Measurements from ENCODE around the gene NEMP2.

DNA sequence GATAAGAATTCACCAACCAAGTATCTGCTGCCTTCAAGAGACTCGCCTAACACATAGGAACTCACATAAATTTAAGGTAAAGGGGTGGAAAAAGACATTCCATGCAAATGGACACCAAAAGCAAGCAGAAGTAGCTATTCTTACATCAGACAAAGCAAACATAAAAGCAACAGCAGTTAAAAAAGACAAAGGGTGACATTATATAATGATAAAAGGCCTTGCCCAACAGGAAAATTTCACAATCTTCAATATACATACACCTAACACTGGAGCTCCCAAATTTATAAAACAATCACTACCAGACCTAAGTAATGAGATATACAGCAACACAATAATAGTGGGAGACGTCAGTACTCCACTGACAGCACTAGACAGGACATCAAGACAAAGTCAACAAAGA is 41.4 kb downstream of the NEMP2 start:
- TF ChIP-seq POLR2AphosphoS5 (IDR thresholded peaks at IDR 0.05; ENCODE audit: low read depth) = no peak
- TF ChIP-seq, protein P1, sequence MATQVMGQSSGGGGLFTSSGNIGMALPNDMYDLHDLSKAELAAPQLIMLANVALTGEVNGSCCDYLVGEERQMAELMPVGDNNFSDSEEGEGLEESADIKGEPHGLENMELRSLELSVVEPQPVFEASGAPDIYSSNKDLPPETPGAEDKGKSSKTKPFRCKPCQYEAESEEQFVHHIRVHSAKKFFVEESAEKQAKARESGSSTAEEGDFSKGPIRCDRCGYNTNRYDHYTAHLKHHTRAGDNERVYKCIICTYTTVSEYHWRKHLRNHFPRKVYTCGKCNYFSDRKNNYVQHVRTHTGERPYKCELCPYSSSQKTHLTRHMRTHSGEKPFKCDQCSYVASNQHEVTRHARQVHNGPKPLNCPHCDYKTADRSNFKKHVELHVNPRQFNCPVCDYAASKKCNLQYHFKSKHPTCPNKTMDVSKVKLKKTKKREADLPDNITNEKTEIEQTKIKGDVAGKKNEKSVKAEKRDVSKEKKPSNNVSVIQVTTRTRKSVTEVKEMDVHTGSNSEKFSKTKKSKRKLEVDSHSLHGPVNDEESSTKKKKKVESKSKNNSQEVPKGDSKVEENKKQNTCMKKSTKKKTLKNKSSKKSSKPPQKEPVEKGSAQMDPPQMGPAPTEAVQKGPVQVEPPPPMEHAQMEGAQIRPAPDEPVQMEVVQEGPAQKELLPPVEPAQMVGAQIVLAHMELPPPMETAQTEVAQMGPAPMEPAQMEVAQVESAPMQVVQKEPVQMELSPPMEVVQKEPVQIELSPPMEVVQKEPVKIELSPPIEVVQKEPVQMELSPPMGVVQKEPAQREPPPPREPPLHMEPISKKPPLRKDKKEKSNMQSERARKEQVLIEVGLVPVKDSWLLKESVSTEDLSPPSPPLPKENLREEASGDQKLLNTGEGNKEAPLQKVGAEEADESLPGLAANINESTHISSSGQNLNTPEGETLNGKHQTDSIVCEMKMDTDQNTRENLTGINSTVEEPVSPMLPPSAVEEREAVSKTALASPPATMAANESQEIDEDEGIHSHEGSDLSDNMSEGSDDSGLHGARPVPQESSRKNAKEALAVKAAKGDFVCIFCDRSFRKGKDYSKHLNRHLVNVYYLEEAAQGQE (IDR thresholded peaks at IDR 0.05; ENCODE audit: insufficient replicate concordance, low read depth) = no peak
- TF ChIP-seq, protein P2, sequence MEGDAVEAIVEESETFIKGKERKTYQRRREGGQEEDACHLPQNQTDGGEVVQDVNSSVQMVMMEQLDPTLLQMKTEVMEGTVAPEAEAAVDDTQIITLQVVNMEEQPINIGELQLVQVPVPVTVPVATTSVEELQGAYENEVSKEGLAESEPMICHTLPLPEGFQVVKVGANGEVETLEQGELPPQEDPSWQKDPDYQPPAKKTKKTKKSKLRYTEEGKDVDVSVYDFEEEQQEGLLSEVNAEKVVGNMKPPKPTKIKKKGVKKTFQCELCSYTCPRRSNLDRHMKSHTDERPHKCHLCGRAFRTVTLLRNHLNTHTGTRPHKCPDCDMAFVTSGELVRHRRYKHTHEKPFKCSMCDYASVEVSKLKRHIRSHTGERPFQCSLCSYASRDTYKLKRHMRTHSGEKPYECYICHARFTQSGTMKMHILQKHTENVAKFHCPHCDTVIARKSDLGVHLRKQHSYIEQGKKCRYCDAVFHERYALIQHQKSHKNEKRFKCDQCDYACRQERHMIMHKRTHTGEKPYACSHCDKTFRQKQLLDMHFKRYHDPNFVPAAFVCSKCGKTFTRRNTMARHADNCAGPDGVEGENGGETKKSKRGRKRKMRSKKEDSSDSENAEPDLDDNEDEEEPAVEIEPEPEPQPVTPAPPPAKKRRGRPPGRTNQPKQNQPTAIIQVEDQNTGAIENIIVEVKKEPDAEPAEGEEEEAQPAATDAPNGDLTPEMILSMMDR (IDR thresholded peaks at IDR 0.05; ENCODE audit: insufficient read depth, low read length) = no peak

All from HL-60 (cell line).